Dedifferentiated amniotic fluid mesenchymal stem cell (primary cell): ENCODE results near the gene MNX1.

Source experiments
- DNase-seq: peaks from one replicate; pipeline ENCODE4 v3.0.0-alpha.2; 2016; ENCODE audit errors: extremely low spot score

MNX1 gene

GRCh38 chr7:157032644-157033482, 22.4 kb upstream of the MNX1 start:
- DNase-seq, result no peak

GRCh38 chr7:157032128-157032527, 21.7 kb upstream of the MNX1 start:
- DNase-seq, result no peak

GRCh38 chr7:157028199-157028903, 17.9 kb upstream of the MNX1 start:
- DNase-seq, result no peak

- no peak for DNase-seq
These were observed 17.2 kb upstream of the MNX1 start for GRCh38 chr7:157027568-157028198.

- DNase-seq, result no peak
These were observed 14.3 kb upstream of the MNX1 start for GRCh38 chr7:157024716-157025115.

- DNase-seq, result no peak
These were observed 13.1 kb upstream of the MNX1 start for GRCh38 chr7:157023589-157023905.

- no peak for DNase-seq
These were observed 12.5 kb upstream of the MNX1 start for GRCh38 chr7:157022681-157023588.

GRCh38 chr7:157021871-157022680, 11.6 kb upstream of the MNX1 start:
- no peak for DNase-seq

- no peak for DNase-seq
These were observed 10.8 kb upstream of the MNX1 start for GRCh38 chr7:157021071-157021870.

GRCh38 chr7:157020514-157021070, 10.1 kb upstream of the MNX1 start:
- no peak for DNase-seq

- DNase-seq, result no peak
These were observed 9.4 kb upstream of the MNX1 start for GRCh38 chr7:157019718-157020451.

- no peak for DNase-seq
These were observed 8.6 kb upstream of the MNX1 start for GRCh38 chr7:157018997-157019608.

- no peak for DNase-seq
These were observed 8.0 kb upstream of the MNX1 start for GRCh38 chr7:157018328-157018996.

GRCh38 chr7:157017603-157018327, 7.3 kb upstream of the MNX1 start:
- no peak for DNase-seq

- no peak for DNase-seq
These were observed 6.7 kb upstream of the MNX1 start for GRCh38 chr7:157017149-157017548.

GRCh38 chr7:157016352-157017041, 6.0 kb upstream of the MNX1 start:
- DNase-seq, result no peak

- DNase-seq, result no peak
These were observed 5.5 kb upstream of the MNX1 start for GRCh38 chr7:157016024-157016351.
